ENCODE data around the gene PITRM1. TPM values are rescaled to one million over a fixed set of nuclear protein-coding genes. Genes with fewer than 3 reads are reported as not detected.

Gene PITRM1
- total RNA-seq, 4 donors from 2014 or later, result 78.6 to 102 (median 87.0) TPM

DNA sequence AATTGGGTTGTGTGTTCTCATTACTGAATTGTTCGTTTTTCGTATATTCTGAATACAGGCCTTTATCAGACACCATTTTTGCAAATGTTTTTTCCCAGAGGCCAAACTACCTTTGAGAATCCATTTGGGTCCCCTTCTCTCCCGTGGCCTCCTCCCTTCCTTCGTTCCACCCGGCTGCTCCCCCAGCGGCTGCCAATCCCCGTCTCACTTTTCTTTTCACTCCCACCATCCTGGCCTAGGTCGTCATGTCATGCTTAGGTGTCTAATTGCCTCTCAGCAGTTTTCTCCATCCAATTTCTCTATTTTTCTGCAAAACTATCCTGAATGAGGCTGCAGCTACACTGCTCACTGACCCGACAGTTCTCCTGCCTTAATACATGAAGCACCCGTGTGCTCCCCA, 17.9 kb downstream of the PITRM1 start:
- H3K4me1 ChIP-seq, result no peaks in the 10 kb centered on the region
- ATAC-seq, result no peak
- no peak for TF ChIP-seq EP300 (IDR thresholded peaks at IDR 0.05)
- no peak for TF ChIP-seq POLR2AphosphoS5 (IDR thresholded peaks at IDR 0.05)
- TF ChIP-seq POLR2A (IDR thresholded peaks at IDR 0.05), result no peak
- TF ChIP-seq, protein P1, sequence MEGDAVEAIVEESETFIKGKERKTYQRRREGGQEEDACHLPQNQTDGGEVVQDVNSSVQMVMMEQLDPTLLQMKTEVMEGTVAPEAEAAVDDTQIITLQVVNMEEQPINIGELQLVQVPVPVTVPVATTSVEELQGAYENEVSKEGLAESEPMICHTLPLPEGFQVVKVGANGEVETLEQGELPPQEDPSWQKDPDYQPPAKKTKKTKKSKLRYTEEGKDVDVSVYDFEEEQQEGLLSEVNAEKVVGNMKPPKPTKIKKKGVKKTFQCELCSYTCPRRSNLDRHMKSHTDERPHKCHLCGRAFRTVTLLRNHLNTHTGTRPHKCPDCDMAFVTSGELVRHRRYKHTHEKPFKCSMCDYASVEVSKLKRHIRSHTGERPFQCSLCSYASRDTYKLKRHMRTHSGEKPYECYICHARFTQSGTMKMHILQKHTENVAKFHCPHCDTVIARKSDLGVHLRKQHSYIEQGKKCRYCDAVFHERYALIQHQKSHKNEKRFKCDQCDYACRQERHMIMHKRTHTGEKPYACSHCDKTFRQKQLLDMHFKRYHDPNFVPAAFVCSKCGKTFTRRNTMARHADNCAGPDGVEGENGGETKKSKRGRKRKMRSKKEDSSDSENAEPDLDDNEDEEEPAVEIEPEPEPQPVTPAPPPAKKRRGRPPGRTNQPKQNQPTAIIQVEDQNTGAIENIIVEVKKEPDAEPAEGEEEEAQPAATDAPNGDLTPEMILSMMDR (IDR thresholded peaks at IDR 0.05), result no peak
- no peaks in the 10 kb centered on the region for H3K9me3 ChIP-seq
- peaks cover 0 to 100% of the 10 kb centered on the region in 2 donors for H3K36me3 ChIP-seq
- H3K27ac ChIP-seq, result no peak overlapping the region
- H3K27me3 ChIP-seq, result no peaks in the 10 kb centered on the region
- 85 to 95% methylated on average over 8 to 9 of the region's 10 CpGs for WGBS, 2 donors (ENCODE audit: low coverage in 1 of 2)
- no peak overlapping the region for H3K4me3 ChIP-seq

DNA sequence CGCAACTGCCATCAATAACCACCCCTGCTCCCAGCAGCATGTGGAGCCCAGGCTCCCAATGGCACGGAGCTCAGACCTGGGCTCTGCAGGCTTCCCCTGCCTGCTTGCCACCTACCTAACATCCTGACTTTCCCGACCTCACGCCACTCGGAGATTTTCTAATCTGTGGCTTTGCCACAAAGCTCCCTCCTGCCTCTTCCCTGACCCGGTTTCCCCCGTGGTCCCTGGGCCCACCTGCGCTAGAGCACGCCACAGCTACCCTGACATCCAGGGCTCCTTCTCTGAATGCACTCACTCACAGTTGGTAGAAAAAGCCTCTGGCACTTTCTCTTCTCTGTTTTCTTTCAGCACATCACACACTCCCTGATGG, 20.0 kb downstream of the PITRM1 start:
- TF ChIP-seq, protein P1 (IDR thresholded peaks at IDR 0.05), result no peak
- TF ChIP-seq POLR2AphosphoS5 (IDR thresholded peaks at IDR 0.05) (no peak), POLR2A (IDR thresholded peaks at IDR 0.05) (no peak), EP300 (IDR thresholded peaks at IDR 0.05) (no peak)
- no peak overlapping the region for H3K4me3 ChIP-seq
- no peak for ATAC-seq
- 84 to 88% methylated on average over 7 to 9 of the region's 9 CpGs for WGBS, 2 donors (ENCODE audit: low coverage in 1 of 2)
- peaks cover 0 to 100% of the 10 kb centered on the region in 2 donors for H3K36me3 ChIP-seq
- no peaks in the 10 kb centered on the region for H3K4me1 ChIP-seq
- H3K27me3 ChIP-seq, result no peaks in the 10 kb centered on the region
- no peaks in the 10 kb centered on the region for H3K9me3 ChIP-seq
- H3K27ac ChIP-seq, result no peak overlapping the region

DNA sequence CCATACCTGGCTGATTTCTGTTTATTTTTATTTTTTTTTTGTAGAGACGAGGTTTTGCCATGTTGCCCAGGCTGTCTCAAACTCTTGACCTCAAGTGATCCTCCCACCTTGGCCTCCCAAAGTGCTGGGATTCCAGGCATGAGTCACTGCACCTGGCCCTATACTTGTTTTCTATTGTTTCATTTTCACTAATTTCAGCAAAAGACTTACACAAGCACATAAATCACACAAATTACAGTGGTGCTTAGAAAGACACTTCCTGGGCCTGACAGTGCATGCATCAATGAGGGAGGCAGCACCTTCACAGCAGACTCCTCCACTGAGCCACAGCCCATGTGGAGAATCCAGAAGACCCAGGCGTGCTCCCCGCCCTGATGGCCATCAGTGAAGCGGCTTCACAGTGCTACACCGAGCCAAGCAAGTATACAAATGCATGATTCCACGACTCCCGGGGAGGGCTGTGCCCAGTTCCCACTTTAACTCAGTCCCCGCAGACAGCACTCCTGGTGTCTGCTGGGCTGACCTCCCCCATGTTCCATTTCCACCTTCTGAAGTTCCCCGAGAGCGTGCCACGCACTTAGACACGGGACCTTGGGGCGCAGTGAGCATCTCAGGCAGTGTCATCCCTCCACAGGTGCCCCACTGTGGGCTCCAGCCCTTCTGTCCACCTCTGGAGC, 20.6 kb downstream of the PITRM1 start:
- H3K36me3 ChIP-seq, result peaks cover 0 to 100% of the 10 kb centered on the region in 2 donors

DNA sequence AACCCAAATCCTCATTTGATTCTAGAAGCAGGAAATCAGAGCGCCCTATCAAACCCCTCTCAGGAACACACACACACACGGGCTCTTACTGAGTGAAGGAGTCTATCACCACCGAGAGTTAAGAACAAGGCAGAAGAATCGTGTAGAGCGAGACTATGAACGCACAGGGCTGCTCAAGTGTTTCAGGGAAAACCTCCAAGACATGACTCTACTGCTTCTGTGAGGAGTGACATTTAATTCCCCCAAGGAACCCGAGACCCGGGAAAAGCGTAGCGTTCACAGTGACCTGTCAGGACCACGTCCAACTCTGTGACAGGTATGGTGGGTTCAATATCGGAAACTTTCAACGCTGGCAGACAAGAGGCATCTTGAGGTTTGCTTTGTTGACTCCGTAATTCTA, 21.6 kb downstream of the PITRM1 start:
- H3K9me3 ChIP-seq, result no peaks in the 10 kb centered on the region
- no peak overlapping the region for H3K27ac ChIP-seq
- no peaks in the 10 kb centered on the region for H3K27me3 ChIP-seq
- no peak for ATAC-seq
- WGBS, 2 donors (ENCODE audit: low coverage in 1 of 2), result 88 to 100% methylated on average over 3 to 13 of the region's 14 CpGs
- H3K4me3 ChIP-seq, result no peak overlapping the region
- TF ChIP-seq EP300 (IDR thresholded peaks at IDR 0.05) (no peak), POLR2AphosphoS5 (IDR thresholded peaks at IDR 0.05) (no peak), POLR2A (IDR thresholded peaks at IDR 0.05) (no peak)
- TF ChIP-seq, protein P1 (IDR thresholded peaks at IDR 0.05), result no peak
- H3K4me1 ChIP-seq, result no peaks in the 10 kb centered on the region
- peaks cover 0 to 100% of the 10 kb centered on the region in 2 donors for H3K36me3 ChIP-seq

More for the DNA sequence above, 20.6 kb downstream of the PITRM1 start:
- ATAC-seq, result no peak
- H3K4me3 ChIP-seq, result no peak overlapping the region
- no peak overlapping the region for H3K27ac ChIP-seq
- H3K4me1 ChIP-seq, result no peaks in the 10 kb centered on the region
- WGBS, 2 donors (ENCODE audit: low coverage in 1 of 2), result 83 to 88% methylated on average over 3 to 9 of the region's 13 CpGs
- TF ChIP-seq EP300 (IDR thresholded peaks at IDR 0.05) (no peak), POLR2AphosphoS5 (IDR thresholded peaks at IDR 0.05) (no peak), POLR2A (IDR thresholded peaks at IDR 0.05) (no peak)
- TF ChIP-seq, protein P1 (IDR thresholded peaks at IDR 0.05), result no peak
- H3K9me3 ChIP-seq, result no peaks in the 10 kb centered on the region
- H3K27me3 ChIP-seq, result no peaks in the 10 kb centered on the region

DNA sequence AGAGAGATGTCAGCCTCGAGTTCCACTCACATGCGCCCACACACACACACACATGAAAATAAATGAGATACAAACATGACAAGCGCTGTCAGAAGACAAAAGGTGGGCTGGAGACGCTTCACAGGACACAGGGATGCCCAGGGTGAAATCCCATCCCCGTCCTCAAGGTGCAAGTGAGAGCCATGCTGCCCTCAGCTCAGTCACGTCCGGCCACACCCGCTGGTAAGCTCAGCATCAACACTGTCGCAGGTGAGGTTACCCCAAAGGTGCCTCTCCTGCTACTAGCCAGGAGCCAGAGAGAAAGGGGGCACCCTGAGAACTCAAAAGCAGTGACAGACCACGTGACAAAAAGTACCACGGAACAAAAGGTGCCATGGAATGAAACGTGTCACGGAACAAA, 22.2 kb downstream of the PITRM1 start:
- no peak for ATAC-seq
- Histone ChIP-seq H3K27ac (no peak overlapping the region), H3K36me3 (peaks cover 0 to 100% of the 10 kb centered on the region in 2 donors), H3K27me3 (no peaks in the 10 kb centered on the region), H3K4me3 (no peak overlapping the region), H3K4me1 (no peaks in the 10 kb centered on the region), H3K9me3 (no peaks in the 10 kb centered on the region)
- 86 to 89% methylated on average over 6 to 13 of the region's 13 CpGs for WGBS, 2 donors (ENCODE audit: low coverage in 1 of 2)
- TF ChIP-seq, protein P1 (IDR thresholded peaks at IDR 0.05), result no peak
- no peak for TF ChIP-seq EP300 (IDR thresholded peaks at IDR 0.05)
- TF ChIP-seq POLR2A (IDR thresholded peaks at IDR 0.05), result no peak
- TF ChIP-seq POLR2AphosphoS5 (IDR thresholded peaks at IDR 0.05), result no peak

All from gastroesophageal sphincter (tissue), 4 donors.